Nucleus accumbens (tissue), 56 donors: ENCODE measurements around the gene SAMD4A.

Experiments used
- DNase-seq, 56 donors: peaks; one replicate each; lab custom pipeline; 2025; lab: John Stamatoyannopoulos, UW

SAMD4A gene

DNA sequence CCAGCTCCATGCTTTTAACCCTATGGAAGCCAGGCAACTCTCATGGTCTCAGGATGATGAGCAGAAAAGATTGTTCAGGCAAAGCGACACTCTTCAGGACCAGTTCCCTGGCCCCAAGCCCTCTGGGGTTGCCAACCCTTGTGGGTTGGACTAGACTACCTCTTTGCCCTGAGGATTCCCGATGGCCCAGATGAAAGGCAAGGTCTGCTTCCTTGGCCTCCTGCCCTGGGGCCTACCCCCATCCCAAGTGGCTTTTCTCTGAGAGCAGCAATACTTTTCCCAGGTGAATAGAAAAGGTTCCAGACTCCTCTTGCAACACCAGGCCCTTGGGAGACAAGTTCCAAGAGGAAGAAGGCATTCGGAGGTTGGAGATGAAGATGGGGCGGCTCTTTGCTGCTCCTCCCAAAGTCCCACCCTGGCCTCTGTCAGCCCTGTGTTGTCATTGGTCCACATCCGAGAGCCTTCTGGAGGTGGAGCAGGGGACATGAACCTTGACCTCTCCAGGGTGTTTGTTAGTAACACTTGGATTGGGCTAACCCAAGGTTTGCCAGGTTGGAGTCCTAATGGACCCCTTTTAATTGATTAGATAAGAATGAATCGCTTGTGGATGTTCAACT, 204.6 kb downstream of the SAMD4A start:
- no peak for DNase-seq

DNA sequence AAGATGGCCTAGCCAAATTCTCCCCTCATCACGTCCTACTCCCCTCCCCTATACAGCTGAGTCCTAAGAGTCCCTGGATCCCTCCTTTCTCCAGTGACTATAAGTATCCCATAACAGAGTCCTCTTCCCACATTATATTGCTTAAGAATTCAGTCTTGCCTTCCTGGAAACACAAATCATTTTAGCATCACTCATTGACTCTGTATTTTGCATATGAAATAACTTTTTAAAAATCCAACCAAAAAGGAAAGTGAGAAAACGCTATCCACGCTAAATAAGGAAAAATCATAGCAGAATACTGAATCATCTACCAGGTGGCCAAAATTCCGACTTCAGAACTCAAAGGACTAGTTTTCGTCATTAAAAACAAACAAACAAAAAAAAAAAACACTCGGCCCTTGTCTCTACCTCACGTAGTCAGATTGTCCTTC, 205.5 kb downstream of the SAMD4A start:
- no peak for DNase-seq

DNA sequence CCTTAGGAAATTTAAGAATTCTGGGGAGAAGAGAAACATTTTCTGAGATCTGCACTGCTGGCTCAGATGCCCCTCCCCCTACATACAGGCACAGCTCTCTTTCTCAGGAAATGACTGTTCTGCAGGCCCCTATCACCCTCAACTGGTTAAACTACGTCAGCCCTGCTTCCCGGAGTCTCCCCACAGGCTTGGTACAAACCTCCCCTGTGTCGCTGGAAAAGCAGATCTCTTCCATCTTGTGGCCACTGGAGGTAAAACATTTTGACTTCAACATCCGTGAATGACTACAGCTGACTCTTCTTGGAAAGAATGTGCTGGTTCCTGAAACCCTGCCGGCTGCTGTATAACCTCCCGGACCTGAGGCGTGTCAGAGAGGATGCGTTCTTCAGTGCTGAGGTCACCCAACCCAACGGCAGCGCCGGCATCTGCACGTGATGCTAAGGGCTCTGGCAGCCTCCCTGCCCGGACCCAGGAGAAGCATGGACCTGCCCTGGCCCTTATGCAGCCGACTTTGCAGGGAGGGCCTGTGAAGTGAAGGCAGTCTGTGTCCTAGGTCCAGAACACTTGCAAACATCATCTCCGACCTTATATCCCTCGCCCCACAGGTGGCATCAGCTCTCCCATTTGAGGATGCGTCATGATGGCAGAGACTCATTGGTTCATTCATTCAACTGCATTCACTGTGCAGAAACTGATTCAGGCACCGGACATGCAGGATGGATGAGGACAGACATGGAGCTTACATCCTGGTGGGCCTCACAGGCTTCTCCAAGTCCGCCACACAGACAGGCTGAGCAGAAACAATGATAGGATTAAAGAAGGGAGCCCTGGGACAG, 206.5 kb downstream of the SAMD4A start:
- DNase-seq: peak in 44 of 56 donors; percentile 11 to 74 (median 40)

DNA sequence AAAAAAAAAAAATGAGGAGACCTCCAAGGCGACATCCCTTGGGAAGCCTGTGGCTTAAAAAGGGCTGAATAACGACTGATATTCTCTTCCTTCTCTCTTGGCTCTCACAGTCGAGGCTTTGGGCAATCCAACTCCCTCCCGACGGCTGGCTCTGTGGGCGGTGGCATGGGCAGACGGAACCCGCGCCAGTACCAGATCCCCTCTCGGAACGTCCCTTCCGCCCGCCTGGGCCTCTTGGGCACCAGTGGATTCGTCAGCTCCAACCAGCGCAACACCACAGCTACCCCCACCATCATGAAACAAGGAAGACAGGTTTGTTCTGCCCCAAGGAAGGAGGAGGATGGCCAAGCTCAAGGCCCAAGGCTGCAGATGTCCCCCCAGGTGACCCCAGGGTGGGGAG, 207.9 kb downstream of the SAMD4A start:
- DNase-seq: no peak

DNA sequence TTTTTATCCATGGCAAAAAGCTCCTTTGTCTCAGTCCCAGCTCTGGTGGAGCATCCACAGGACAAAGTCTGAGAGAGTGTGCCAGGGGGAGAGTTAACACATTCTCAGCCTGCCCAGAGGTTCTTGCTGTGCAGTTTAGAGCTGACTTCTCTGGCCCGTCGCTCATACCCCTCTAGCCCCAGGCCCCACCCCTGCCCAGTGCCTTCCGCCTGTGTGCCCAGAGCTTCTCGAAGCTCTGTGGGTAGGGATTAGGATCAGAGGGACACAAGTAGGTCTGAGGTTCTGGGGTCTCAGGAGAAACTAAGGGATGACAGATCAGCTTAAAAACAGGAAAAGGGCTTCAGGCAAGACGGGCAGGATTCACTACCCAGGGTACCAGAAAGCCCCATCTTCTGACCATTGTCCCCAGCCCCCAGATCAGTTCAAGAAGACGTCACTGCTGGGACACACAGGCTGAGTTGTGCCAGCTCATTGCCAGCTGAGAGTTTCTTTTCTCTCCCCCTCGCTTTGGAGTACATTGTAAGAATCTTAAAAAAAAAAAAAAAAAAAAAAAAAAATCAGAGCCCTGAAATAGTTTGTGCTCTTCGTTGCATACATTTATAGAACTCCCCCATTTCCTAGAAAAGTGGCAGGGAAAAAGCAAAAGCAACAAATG, 208.7 kb downstream of the SAMD4A start:
- no peak for DNase-seq

DNA sequence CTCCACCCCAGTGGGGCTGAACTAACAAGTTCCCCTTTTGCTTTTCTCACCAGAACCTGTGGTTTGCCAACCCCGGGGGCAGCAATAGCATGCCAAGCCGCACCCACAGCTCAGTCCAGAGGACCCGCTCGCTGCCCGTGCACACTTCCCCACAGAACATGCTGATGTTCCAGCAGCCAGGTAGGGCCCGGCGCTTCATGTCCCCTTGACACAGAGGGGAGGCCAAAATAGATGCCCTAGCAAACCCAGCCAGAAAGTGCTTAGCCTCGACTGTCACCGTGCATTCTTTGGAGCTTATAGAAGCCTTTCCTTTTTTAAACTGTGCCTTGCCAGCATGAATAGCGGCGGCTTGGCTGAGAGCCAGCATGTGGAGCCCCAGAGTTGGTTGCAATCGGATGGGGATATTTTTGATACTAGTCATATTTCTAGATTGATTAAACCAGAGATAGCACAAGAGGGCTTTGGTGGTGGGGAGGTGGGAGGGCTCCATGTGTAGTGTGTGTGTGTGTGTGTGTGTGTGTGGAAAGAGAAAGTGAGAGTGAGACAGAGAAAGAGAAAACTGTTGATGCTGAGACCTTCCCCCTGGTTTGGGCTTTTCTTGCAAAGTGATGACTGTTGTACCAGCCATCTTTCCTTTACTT, 209.6 kb downstream of the SAMD4A start:
- peak in 15 of 56 donors; percentile 8 to 56 (median 17) for DNase-seq

DNA sequence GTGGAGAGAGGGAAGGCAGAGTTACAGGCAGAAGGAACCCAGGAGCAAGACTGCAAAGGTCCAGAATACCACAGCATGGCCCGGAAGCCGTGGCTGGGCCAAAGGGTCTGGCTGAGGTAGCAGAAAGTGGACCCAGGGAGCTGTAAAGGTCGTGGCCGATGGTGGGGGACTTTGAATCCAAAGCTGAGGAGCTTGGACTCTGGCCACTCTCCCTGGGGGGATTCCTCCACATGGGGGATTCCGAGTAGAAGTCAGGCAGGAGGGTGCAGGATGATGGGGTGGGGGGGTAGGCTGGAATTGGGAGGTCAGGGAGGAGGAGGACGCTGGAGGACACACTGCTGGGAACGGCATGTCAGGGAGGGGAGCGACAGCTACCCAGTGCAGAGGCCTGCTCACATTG, 210.5 kb downstream of the SAMD4A start:
- no peak for DNase-seq

DNA sequence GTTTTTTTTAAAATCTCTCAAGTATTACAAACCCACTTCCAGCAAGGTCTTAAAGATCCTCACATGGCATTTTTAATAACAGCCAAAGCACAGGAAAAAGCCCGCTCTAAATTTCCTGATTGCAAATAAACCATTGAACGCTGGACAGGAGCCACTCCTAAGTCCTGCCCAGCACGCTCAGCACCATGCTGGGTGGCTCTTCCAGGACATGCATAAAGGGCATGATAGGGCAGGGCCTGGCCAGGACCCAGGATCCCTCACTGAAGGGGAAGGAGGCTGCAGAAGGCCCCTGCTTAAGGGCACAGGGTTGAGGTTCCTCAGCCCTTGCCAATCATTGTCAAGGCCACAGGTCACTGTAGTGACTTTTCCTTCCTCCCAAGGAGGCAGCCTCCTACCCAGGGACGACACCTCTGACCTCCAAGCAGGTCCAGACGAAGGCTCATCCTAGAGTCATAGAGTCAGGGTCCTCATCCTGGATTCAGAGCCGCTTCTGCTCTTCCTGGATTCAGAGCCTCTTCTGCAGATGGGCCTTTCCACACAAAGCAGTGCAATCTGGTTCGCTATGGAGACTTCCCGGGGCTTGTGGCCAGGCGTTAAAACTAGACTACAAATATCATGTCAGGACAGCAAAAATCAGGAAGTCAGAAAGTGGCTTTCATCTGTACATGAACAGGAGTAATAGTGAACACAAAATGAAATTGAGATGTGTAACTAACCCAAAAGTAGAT, 211.9 kb downstream of the SAMD4A start:
- peak in 8 of 56 donors; percentile 5 to 22 (median 14) for DNase-seq

DNA sequence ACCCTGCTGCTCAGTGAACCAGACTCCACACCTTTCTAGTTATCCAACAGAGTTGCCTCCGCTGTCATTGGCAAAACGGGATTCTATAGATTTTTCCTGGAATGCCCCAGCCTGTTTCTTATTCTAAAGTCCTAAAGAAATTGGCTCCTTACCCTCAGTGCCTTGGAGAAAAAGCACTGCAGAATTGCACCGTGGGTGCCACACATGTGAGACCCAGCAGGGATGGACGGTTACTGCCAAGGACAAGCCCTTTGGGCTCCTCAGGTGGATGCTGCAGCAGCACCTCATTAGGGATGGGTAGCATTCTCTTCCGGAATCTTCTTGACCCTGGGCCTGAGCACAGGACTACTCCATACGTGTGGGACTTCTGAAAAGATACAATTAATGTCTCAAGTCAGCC, 214.2 kb downstream of the SAMD4A start:
- DNase-seq: no peak

DNA sequence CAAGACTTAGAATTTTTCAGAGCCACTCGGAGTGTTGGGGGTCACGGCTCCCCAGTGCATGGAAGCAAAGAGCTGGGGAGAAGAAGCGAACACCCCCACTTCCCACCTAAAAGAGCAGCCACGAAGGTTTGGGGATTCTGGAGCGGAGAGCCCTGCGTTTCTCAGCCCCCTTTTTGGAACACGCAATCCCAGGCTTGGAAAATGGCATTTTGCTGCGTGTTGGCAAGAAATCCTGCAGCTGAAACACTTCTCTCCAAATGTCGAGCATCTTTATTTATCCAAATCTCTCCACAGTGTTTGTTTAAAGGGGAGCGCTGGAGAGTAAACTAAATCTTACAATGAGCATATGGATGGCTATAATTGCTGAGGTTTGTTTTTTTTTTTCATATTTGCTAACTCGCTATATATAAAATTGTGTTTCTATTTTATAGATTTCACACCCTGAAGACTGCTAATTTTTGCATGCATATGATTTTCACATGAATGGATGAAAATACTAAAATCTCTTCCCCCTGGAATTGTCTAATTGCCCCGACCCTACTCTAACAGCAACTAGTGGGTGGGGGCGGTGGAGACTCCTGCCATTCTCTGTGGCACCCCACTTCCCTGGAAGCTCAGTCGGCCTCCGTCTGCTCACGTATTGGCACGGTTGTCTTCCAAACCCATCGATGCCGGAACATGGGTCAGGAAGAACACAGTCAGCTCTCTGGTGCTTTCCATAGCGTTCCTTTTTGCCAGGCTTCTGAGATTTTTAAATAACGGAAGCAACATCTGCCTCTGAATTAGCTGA, 215.2 kb downstream of the SAMD4A start:
- no peak for DNase-seq

DNA sequence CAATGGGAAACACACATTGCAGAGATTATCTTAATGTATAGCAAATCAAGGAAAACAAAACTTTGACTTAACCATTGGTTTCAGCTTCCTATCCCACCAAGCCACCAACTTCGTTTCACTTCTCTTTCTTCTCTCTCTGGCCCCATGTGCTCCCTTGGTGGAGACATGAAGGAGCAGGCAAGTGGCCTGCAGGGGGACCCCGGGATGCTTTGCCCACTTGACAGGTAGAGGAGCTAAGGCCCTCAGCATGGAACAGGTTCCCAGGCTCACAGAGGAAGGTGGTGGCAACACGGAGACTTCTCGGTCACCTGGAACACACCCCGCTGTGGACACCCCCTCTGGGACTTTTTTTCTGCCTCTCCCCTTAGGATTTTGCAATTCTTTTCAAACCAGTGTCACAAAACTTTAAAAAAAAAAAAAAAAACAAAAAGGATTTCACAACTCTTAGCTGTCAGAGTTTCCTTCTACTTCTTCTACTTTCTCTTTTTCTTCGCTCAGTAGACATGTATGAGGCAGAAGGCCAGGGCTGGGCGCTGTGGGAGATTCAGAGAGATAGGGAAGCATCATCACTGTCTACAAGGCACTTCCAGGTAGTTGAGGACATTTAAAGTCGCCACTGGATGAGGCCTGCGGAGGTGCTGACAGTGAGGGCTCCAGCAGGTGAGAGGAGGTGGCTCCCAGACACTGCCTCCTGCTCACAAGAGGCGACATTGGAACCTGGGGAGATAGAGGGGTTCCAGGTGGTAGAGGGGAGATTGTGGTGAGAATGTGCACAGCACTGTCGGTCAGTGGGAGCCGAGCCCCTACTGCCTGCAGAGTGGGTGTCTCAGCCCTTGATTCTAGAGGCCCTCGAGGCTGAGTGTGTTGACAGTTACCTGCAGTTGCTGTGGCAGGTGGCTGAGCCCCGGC, 216.1 kb downstream of the SAMD4A start:
- peak in 2 of 56 donors; percentile 6 to 11 for DNase-seq

DNA sequence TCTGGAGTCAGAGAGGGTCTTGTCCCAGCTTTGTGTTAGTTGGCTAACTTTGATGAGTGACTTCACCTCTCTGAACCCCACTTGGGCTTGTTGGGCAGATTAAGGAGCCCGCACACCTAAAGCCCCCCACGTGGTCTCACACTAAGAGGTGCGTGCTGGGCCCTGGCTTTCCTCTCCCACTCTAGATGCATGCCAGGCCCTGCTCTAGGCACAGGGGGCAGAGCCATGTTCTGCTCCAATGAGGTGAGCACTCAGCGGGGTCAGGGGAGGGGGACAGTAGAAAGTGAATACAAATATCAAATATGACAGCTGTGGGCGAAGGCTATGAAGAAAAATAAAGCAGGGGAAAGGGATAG, 216.7 kb downstream of the SAMD4A start:
- no peak for DNase-seq

DNA sequence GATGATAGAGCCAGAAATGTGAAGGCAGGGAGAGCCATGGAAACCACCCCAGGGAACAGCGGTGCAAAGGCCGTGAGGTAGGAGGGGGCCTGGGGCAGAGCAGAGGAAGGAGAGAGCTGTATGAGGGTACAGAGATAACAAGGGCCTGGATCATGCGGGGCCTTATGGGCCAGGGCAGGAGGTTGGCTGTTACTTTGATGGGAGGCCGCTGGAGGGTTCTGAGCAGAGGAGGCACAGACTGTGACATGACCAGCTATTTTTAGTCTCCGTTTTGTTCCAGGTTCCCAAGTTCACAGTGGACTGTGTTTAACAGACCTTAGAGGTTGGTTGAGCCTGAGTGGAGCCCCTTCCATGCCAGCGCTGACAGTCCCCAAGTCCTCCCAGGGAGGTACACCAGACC, 217.1 kb downstream of the SAMD4A start:
- no peak for DNase-seq

DNA sequence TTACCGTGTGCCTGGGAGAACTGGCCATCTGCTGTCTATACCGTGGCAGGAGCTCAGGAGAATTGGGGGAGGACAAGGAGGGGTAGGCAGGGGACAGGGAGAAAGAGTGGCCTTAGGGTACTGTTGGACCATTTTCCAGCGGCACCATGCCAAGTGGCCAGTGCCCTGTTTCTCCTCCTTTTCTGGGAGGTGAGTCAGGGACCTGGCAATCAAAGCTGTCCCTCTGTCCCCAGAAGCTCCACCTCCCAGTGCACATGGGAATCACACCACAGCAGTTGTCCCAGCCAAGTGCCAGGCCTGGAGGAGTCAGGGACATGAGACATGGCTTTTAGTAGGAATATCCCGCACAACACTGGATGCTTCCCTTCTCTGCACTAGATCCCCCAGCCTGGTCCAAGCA, 217.7 kb downstream of the SAMD4A start:
- DNase-seq: peak in 5 of 56 donors; percentile 7 to 40 (median 26)

DNA sequence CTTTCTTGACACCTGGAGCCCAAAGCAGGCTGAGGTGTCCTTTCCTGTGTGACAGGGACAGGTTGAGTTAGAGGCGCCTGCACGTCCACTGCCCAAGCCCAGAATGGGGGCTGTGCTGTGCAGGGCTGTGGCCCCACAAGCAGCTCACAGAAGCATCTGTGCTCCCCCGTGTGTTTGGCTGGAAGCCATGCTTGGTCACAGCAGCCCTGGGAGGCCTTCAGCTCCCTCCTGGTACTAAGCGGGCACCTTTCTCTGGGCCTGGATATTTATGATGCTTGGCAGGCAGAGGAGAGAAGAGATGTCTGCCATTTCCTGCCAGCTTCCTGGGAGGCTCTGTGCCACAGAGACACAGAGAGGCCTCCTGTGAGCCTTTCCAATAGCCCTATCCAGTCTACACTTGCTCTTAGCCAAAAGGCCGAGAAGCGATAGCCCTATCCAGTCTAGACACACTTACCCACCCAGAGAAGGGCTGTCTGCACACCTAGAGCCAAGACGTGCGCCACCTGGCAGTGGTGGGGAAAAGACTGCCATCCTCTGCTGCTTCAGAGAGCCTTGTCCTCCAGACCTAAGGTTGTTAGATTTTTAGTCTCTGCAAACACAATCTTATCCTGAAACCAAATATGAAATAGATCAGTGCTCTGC, 218.3 kb downstream of the SAMD4A start:
- DNase-seq: no peak

DNA sequence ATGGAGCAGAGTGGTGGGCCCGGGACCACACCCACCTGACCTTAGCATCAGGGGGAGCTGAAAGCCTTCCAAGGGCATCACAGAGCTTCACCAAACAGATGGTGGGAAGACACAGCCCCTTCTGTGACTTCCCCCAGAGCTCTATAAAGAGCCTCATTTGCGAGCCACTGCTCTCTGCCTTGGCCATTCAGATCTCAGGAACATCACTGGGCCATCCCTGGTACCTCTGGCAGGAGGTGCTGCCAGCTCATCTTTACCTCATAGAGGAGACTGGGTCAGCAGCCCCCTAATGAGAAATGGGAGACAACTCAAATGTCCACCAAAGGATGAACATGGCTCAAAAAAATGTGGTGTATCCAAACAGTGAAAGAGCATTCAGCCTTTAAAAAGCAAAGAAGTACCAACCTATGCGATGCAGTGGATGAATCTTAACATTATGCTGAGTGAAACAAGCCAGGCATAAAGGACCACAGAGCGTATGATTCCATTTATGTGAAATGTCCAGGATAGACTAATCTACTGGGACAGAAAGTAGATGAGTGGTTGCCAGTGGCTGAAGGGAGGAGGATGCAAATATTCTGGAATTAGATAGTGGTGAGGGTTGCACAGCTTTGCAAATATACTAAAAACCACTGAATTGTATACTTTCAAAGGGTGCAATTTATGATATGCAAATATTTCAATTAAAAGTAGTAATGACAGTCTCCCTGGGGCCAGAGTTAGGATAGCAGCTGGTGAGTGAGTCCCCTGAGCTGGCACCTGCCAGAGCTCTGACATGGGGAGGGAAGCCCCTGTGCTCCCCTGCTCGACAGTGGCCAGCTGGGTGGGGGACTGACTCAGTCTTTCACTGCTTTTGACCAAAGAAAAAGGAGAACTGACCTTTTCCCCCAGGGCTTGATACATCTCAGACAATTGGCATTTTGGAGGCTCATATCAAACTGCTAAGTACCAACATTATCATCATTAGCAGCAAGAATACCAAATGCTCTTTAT, 219.1 kb downstream of the SAMD4A start:
- no peak for DNase-seq

DNA sequence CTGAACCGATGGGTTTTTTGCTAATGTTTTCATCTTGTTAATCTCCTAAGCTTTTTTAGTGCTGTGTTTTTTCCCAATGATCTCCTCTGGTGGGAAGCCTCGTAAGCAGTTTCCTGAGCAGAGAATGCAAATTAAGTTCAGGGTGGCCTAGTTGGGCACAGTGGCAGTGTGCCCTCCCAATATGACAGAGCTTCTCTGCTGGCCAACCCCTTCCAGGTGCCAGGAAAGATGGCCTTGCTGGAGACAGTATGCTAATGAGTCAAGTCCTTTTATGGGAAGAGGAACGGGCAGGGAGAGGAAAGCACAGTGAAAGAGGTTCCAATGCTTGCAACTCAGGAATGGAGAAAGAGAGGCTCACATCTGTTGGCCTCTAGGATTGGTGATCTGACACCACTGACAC, 219.9 kb downstream of the SAMD4A start:
- DNase-seq: peak in 4 of 56 donors; percentile 7 to 20 (median 8)
